KMS-11 (cell line): ENCODE results near the gene TNKS2.
"Not testable (repeated sequence)": the region's sequence is repeated elsewhere in the genome, so short reads cannot be mapped to it uniquely, and the experiment has no call there.

Experiments
- H2AFZ ChIP-seq: fragments of 200-600 bp; sonication (generic); 2 replicates; pipeline ENCODE4 v1.6.1; 2016; ENCODE audit warnings: antibody characterized with exemption, mixed run types, low read depth
- H3K27ac ChIP-seq: fragments of 200-600 bp; sonication (generic); 2 replicates; pipeline ENCODE4 v1.6.1; 2016; ENCODE audit warnings: mild to moderate bottlenecking, mixed run types
- H3K27me3 ChIP-seq: fragments of 200-600 bp; sonication (generic); 2 replicates; pipeline ENCODE4 v1.6.1; 2017; ENCODE audit warnings: mild to moderate bottlenecking, low read depth, mixed run types, moderate library complexity; ENCODE audit not compliant: insufficient read depth
- H3K36me3 ChIP-seq: fragments of 200-600 bp; sonication (generic); 2 replicates; pipeline ENCODE4 v1.6.1; 2017; ENCODE audit warnings: mild to moderate bottlenecking, mixed run types; ENCODE audit not compliant: insufficient read depth
- H3K4me1 ChIP-seq: fragments of 200-600 bp; sonication (generic); 2 replicates; pipeline ENCODE4 v1.6.1; 2016; ENCODE audit warnings: mild to moderate bottlenecking, low read depth, mixed run types; ENCODE audit not compliant: poor library complexity, severe bottlenecking
- H3K4me2 ChIP-seq: fragments of 200-600 bp; sonication (generic); 2 replicates; pipeline ENCODE4 v1.7.0; 2016; ENCODE audit warnings: mild to moderate bottlenecking, mixed run types
- H3K4me3 ChIP-seq: fragments of 200-600 bp; sonication (generic); IDR thresholded peaks from 2 replicates; pipeline ENCODE4 v1.6.1; 2017; ENCODE audit warnings: low read depth, low read length, mixed read lengths; ENCODE audit not compliant: insufficient read depth
- H3K79me2 ChIP-seq: fragments of 200-600 bp; sonication (generic); 2 replicates; pipeline ENCODE4 v1.6.1; 2016; ENCODE audit warnings: low read depth, mixed run types; ENCODE audit not compliant: insufficient read depth
- H3K9ac ChIP-seq: fragments of 200-600 bp; sonication (generic); 2 replicates; pipeline ENCODE4 v1.6.1; 2016; ENCODE audit warnings: mild to moderate bottlenecking, mixed run types
- H4K20me1 ChIP-seq: fragments of 200-600 bp; sonication (generic); 2 replicates; pipeline ENCODE4 v1.6.1; 2016; ENCODE audit warnings: mild to moderate bottlenecking, mixed run types; ENCODE audit not compliant: insufficient read depth
- TF ChIP-seq, protein P1 (sequence below): fragments of 200-600 bp; sonication (generic); conservative IDR thresholded peaks from 2 replicates; pipeline ENCODE4 v1.6.1; 2017; ENCODE audit warnings: low read depth, mild to moderate bottlenecking, antibody characterized with exemption, low read length, moderate library complexity, mixed read lengths

Gene TNKS2

DNA sequence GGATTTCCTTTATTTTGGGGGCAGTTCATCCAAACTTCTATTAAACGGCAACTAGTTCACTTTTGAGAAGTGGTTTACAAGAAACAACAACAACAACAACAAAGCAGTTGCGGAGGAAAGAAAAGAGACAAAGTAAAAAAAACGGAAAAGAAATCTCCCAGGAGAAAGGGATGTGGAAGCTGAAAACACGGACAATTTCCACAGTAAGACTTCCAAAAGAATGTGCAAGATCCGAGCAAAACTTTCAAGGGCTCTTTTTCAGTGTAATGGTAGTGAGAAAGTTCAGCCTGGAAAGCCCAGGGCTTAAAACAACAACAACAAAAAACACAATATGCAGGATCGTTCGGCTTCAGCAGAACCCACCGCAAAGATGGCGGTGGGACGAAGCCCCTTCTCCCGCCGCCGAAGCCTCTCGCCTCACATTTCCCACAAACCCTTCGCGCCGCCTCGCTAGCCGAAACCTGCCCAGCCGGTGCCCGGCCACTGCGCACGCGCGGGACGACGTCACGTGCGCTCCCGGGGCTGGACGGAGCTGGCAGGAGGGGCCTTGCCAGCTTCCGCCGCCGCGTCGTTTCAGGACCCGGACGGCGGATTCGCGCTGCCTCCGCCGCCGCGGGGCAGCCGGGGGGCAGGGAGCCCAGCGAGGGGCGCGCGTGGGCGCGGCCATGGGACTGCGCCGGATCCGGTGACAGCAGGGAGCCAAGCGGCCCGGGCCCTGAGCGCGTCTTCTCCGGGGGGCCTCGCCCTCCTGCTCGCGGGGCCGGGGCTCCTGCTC, at the start of gene TNKS2:
Gene TNKS2 (plus strand): TSS at position 553 of the 775 bp plus-strand sequence. CDS start 265 bp downstream, outside the sequence.
- Histone ChIP-seq H3K4me3 (no peak within 1 kb of the TSS), H3K4me2 (peak within 1 kb of the TSS; percentile 90), H3K27ac (peak within 1 kb of the TSS; percentile 81), H3K9ac (peak within 1 kb of the TSS; percentile 78), H3K27me3 (no peaks in the 10 kb centered on the region), H4K20me1 (peaks cover 13% of the 10 kb centered on the region; the same call in 1 of the 2 replicates), H3K4me1 (peaks cover 36% of the 10 kb centered on the region), H2AFZ (peak within 1 kb of the TSS; percentile 94), H3K79me2 (peaks cover 55% of the 10 kb centered on the region; the same call in 1 of the 2 replicates), H3K36me3 (no peaks in the 10 kb centered on the region)
- TF ChIP-seq, protein P1, sequence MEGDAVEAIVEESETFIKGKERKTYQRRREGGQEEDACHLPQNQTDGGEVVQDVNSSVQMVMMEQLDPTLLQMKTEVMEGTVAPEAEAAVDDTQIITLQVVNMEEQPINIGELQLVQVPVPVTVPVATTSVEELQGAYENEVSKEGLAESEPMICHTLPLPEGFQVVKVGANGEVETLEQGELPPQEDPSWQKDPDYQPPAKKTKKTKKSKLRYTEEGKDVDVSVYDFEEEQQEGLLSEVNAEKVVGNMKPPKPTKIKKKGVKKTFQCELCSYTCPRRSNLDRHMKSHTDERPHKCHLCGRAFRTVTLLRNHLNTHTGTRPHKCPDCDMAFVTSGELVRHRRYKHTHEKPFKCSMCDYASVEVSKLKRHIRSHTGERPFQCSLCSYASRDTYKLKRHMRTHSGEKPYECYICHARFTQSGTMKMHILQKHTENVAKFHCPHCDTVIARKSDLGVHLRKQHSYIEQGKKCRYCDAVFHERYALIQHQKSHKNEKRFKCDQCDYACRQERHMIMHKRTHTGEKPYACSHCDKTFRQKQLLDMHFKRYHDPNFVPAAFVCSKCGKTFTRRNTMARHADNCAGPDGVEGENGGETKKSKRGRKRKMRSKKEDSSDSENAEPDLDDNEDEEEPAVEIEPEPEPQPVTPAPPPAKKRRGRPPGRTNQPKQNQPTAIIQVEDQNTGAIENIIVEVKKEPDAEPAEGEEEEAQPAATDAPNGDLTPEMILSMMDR = no peak

DNA sequence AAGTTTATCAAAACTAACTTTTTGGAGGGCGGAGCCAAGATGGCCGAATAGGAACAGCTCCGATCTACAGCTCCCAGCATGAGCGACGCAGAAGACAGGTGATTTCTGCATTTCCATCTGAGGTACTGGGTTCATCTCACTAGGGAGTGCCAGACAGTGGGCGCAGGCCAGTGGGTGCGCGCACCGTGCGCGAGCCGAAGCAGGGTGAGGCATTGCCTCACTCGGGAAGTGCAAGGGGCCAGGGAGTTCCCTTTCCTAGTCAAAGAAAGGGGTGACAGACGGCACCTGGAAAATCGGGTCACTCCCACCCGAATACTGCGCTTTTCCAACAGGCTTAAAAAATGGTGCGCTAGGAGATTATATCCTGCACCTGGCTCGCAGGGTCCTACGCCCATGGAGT, 48.6 kb upstream of the TNKS2 start:
- not testable (repeated sequence) for H3K27ac ChIP-seq, H3K27me3 ChIP-seq, H3K9ac ChIP-seq, H3K79me2 ChIP-seq, H4K20me1 ChIP-seq, H3K36me3 ChIP-seq, H3K4me1 ChIP-seq, H3K4me2 ChIP-seq, H2AFZ ChIP-seq, H3K4me3 ChIP-seq

DNA sequence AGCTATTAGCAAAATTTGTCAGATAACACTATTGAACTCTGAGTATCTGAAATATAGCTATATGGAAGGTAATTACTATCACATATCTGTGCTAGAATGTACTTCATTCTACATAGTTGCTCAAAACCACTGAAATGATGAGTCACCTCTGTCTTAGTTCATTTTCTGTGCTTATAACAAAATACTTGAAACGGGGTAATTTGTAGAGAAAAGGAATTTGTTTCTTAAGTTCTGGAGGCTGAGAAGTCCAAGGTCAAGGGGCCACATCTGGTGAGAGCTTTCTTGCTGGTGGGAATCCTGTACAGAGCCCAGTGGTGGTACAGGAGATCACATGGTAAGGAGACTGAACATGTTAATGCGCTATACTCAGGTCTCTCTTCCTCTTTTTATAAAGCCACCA, 41.9 kb upstream of the TNKS2 start:
- no peak overlapping the region for H3K4me2 ChIP-seq
- TF ChIP-seq, protein P1 = no peak
- no peaks in the 10 kb centered on the region for H3K4me1 ChIP-seq
- no peak overlapping the region for H3K4me3 ChIP-seq
- H3K27me3 ChIP-seq = no peaks in the 10 kb centered on the region
- no peak overlapping the region for H3K27ac ChIP-seq
- H4K20me1 ChIP-seq = no peaks in the 10 kb centered on the region
- no peaks in the 10 kb centered on the region for H3K79me2 ChIP-seq
- no peaks in the 10 kb centered on the region for H3K36me3 ChIP-seq
- no peak overlapping the region for H3K9ac ChIP-seq
- no peak overlapping the region for H2AFZ ChIP-seq

DNA sequence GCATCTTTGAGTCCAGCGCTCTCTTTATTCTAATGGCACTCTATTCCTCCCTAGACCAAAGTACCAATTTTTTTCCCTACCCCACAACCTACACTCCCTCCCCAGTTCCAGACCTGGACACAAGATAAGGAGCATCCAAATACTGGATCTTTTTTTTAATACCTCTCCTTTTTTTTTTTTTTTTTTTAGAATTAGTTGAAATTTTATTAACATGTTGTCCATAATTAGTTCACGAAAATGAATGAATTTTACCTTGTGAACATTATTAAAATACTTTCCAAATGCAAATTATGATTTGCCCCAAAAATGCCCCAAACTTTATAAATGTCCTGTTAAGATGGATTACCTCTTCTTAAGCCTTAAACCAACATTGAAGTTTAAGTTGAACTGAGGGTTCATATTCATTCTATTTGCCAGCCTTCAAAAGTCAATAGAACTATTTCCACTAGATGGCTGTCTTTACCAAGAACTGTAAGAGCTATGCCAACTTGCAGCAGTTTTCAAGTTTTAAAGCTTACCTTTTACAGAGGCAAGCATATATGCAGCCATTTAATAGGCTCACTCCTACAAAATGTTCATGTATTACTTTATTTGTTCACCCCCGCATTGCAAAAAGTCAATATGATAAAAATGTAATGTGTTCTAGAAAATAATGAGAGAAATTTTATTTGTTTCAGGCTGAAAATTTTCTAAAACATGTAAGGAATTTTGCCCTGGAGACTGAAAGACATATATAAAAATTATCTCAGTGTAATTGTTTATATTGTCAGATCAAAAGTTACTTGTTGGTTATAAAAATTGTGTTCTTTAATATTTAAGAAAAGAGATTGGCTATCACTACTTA, 39.7 kb upstream of the TNKS2 start:
- Histone ChIP-seq H3K4me3 (no peak overlapping the region), H3K9ac (no peak overlapping the region), H3K36me3 (no peaks in the 10 kb centered on the region), H3K79me2 (no peaks in the 10 kb centered on the region), H3K4me2 (no peak overlapping the region), H3K4me1 (no peaks in the 10 kb centered on the region), H3K27me3 (no peaks in the 10 kb centered on the region), H4K20me1 (no peaks in the 10 kb centered on the region), H2AFZ (no peak overlapping the region), H3K27ac (no peak overlapping the region)
- TF ChIP-seq, protein P1 = peak; percentile 53
